Fibroblast of villous mesenchyme (primary cell): ENCODE results near the gene CBX4. TPM values are rescaled to one million over a fixed set of nuclear protein-coding genes. Genes with fewer than 3 reads are reported as not detected.
A peak's percentile ranks its signal among the peaks of the same experiment; 100 is the strongest.
"Not testable (repeated sequence)": the region's sequence is repeated elsewhere in the genome, so short reads cannot be mapped to it uniquely, and the experiment has no call there.

Experiments
- DNase-seq: peaks from one replicate; pipeline ENCODE4 v3.0.0-alpha.2; 2010; ENCODE audit warnings: low read depth
- H3K4me3 ChIP-seq: 2 replicates; pipeline ENCODE4 v1.5.1; 2011; ENCODE audit warnings: low read depth, mild to moderate bottlenecking, low read length
- total RNA-seq: library from RNA; depleted of rRNA; stranded (reverse); fragments of >200 nt; gene quantifications from 2 replicates; pipeline ENCODE4 v1.2.3, GENCODE V29; 2012
- TF ChIP-seq, protein P1 (sequence below): IDR thresholded peaks from 2 replicates; pipeline ENCODE4 v1.5.1; 2012; ENCODE audit warnings: low read depth, mild to moderate bottlenecking, low read length; ENCODE audit not compliant: insufficient read depth

CBX4 gene
- total RNA-seq, 1 donor = 13.0 TPM

DNA sequence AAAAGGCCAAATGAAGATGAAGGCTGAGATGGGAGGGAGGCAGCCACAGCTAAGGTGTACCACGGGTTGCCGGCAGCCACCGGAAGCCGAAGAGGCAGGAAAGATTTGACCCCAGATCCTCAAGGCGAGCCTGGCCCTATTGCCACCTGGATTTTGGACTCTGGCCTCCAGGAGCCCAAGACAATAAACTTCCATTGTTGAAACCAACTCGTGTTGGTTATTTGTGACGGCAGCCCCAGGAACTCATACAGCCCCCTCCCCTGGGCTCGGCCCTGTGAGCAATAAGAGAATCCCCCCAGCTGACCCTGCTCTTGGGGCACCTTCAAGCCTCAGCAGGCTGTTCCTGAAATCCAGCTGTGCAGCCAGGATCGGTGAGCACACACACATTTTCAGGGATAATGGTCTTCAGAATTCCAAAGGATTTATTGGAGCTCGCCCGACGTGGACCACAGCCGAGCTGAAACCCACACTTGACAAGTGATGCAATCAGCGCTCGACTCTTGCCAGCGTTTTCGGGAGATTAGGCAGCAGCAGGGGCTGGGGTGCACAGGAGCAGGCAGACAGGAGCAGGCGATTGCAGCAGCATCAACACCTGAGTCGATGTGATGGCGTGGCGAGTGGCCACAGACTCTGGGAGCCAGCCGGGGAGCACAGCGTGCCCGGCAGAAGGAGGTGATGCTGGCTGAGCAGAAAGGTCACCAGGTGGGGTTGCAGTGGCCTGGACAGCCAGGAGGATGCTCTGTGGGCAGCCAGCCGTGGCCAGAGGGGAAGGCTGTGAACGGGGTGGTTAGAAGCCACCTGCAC lies 22.4 kb upstream of the CBX4 start:
- DNase-seq = peak; percentile 52
- TF ChIP-seq, protein P1, sequence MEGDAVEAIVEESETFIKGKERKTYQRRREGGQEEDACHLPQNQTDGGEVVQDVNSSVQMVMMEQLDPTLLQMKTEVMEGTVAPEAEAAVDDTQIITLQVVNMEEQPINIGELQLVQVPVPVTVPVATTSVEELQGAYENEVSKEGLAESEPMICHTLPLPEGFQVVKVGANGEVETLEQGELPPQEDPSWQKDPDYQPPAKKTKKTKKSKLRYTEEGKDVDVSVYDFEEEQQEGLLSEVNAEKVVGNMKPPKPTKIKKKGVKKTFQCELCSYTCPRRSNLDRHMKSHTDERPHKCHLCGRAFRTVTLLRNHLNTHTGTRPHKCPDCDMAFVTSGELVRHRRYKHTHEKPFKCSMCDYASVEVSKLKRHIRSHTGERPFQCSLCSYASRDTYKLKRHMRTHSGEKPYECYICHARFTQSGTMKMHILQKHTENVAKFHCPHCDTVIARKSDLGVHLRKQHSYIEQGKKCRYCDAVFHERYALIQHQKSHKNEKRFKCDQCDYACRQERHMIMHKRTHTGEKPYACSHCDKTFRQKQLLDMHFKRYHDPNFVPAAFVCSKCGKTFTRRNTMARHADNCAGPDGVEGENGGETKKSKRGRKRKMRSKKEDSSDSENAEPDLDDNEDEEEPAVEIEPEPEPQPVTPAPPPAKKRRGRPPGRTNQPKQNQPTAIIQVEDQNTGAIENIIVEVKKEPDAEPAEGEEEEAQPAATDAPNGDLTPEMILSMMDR = no peak
- H3K4me3 ChIP-seq = no peak overlapping the region

DNA sequence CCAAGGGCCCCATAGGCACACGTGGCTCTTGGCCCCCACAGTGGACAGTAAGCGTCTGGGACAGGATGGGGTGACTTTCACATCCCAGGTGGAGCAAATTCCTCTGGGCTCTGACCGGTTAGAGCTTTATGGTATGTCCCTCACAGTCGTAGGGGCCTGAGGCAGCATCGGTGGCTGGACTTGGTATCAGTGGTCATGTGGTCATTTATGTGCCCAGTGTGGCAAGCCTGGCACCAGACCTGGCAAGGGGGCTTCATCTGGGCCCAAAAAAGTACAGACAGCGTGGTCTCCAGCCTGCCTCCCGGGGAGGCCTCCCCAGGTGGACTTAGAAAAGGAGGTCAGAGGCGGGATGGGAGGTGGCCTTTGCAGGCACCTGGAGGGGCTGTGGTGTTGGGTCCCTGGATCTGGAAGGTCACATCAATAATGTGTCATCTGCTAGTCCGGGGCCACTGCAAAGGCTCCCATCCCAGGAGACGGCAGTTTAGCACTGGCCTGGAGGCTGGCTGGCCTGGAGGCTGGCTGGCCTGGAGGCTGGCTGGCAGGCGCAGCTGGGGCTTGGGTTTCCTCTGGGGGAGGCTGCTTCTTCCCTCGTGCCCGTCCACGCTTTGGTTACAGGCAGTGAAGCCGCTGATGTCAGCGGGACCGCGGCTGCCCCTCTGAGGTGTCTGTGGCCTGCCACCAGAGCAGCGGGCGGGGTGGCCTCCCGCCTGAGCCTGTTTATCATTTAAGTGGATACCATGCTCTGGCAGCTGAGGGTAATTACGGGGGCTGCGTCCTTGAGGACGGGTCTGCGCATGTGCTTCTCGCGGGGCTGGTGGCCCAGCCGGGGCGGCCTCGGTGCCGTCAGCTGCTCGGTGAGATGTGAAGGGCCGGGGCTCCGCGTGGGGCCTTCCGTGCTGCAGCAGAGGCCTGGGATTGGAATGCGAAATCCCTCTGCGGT lies 20.7 kb upstream of the CBX4 start:
- DNase-seq = no peak
- TF ChIP-seq, protein P1 = no peak
- H3K4me3 ChIP-seq = no peak overlapping the region

DNA sequence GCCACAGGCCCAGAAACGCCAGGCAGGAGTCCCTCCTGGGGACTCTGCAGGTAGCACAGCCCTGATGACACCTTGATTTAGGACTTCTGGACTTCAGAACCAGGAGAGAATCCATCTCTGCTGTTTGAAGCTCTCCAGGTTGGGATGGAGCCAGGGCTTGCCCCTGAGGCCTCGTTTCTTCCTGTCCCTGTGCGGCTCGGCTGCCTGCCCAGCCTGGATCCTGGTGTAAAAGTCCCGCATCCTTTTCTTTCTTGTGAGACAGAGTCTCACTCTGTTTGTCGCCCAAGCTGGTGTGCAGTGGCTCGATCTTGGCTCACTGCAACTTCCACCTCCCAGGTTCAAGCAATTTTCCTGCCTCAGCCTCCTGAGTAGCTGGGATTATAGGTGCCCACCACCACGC lies 17.9 kb upstream of the CBX4 start:
- DNase-seq = no peak
- H3K4me3 ChIP-seq = no peak overlapping the region
- TF ChIP-seq, protein P1 = no peak

DNA sequence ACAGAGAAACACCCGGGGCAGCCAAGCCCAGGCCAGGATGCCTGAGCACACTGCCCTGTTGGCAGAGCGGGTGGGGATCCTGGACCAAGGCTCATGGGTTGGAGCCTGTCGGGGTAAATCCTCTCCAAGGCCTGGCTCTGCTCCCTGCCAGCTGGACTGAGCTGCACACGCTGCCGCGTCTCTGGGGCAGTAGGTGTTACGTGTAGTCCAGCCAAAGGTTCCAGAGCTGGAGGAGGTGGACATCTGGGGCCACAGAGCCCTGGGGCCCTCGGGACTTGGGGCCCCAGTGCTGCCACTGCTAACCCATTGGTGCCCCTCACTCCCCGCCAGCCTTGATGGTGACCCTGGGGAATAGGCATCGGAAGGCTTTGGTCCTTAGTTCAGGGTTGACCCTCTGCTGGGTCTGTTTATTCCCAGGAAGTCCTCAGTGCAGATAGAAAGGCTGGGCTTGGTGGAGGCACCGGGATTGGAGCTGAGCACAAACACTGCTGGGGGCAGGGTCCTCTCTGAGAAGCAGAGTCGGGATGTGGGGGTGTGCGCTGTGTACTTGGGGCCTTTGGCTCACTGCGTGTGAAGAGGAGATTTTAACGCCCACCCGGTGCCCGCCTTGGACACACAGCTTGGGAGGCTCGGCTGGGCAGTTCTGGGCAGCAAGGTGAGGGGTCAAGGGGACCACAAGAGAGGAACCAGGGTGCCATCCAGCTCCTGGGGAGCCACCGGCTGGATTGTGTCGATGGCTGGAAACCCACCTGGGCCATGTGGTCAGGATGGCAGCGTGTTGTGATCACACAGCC lies 16.3 kb upstream of the CBX4 start:
- TF ChIP-seq, protein P1 = no peak
- H3K4me3 ChIP-seq = no peak overlapping the region
- DNase-seq = no peak

DNA sequence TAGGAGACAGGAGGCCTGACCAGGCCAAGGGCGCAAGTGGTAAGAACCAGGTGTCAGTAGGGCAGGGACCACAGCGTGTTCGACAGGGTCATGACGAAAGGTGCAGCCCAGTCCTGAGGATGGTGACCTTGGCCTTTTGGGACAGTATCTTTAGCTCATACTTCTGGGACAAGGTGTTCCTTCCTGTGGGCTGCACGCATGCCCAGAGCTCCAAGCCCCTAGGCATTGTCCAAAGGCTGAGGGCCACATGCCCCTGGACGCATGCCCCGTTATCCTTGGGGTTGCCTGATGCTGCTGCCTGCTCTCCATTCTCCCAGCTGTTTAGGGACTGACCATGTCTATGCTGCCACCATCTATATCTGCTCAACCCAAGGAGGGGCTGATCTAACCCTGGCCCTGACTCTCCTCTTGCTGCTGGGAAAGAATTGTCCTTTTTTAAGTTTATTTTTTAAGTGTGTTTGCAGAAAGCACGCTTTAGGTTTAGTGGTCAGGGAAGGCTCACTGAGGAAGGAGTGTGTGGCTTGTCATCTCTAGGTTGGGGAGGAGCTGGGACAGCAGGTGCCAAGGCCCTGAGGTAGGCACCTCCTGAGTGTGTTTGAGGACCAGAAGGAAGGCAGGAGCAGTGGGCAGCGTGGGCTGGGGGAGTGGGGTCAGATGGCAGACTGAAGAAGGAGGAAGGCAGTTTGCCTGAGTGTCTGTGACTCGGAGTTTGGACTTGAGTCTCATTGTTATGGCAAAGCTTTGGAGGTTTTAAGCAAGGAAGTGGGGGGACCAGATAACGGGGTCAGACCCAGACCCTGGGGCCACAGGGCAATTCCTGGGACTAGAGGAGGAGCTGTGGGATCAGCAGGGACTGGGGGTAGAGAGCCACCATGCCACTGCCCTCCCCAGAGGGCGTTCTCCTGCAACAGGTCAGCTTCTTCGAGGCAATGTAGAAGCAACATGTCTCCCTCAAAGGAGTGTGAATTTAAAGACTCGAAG lies 15.1 kb upstream of the CBX4 start:
- no peak for DNase-seq
- TF ChIP-seq, protein P1 = no peak
- no peak overlapping the region for H3K4me3 ChIP-seq

DNA sequence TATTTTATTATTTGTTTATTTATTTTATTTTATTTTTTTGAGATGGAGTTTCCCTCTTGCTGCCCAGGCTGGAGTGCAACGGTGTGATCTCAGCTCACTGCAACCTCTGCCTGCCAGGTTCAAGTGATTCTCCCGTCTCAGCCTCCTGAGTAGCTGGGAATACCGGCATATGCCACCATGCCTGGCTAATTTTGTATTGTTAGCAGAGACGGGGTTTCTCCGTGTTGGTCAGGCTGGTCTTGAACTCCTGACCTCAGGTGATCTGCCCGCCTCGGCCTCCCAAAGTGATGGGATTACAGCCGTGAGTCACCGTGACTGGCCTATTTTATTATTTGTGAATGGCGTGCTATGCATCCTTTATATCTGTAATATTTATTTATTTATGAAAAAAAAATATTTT lies 13.9 kb upstream of the CBX4 start:
- not testable (repeated sequence) for H3K4me3 ChIP-seq, DNase-seq
